ENCODE measurements around the gene EIF4E3.

EIF4E3 gene

DNA sequence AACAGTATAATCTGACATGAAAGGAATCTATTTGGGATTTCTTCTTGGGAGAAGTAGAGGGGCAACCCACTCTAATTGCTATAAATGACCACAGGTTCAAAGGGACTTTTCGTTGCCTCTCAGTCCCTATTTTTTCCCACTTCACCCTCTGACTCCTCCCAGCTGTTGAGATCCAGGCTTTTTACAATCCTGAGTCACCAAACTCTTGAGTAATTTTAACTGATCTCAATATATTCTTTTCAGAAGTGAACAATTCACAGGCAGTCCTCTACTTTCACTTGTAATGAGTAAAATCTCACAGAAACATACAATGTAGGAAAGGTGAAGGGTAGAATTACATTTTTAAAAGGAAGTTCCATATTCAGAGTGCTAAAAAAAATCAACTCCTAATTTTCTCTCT lies 44.6 kb downstream of the EIF4E3 start:
- Histone ChIP-seq H3K36me3 (ENCODE audit: control insufficient read depth, insufficient read depth, low read length) (no peaks in the 10 kb centered on the region), H3K27me3 (replicated peaks; ENCODE audit: control insufficient read depth, insufficient read depth, low read length) (no peaks in the 10 kb centered on the region), H3K4me3 (replicated peaks; ENCODE audit: low read depth, low read length) (no peak overlapping the region)
- DNase-seq (ENCODE audit: extremely low read depth, insufficient read length): no peak
- TF ChIP-seq, protein P1, sequence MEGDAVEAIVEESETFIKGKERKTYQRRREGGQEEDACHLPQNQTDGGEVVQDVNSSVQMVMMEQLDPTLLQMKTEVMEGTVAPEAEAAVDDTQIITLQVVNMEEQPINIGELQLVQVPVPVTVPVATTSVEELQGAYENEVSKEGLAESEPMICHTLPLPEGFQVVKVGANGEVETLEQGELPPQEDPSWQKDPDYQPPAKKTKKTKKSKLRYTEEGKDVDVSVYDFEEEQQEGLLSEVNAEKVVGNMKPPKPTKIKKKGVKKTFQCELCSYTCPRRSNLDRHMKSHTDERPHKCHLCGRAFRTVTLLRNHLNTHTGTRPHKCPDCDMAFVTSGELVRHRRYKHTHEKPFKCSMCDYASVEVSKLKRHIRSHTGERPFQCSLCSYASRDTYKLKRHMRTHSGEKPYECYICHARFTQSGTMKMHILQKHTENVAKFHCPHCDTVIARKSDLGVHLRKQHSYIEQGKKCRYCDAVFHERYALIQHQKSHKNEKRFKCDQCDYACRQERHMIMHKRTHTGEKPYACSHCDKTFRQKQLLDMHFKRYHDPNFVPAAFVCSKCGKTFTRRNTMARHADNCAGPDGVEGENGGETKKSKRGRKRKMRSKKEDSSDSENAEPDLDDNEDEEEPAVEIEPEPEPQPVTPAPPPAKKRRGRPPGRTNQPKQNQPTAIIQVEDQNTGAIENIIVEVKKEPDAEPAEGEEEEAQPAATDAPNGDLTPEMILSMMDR (IDR thresholded peaks at IDR 0.05; ENCODE audit: insufficient read depth, low read length, poor library complexity, severe bottlenecking): no peak

GRCh38 chr3:71676931-71677330 lies 48.3 kb downstream of the EIF4E3 start:
- no peaks in the 10 kb centered on the region for H3K36me3 ChIP-seq (ENCODE audit: control insufficient read depth, insufficient read depth, low read length)
- no peak overlapping the region for H3K4me3 ChIP-seq (replicated peaks; ENCODE audit: low read depth, low read length)
- TF ChIP-seq, protein P1 (IDR thresholded peaks at IDR 0.05; ENCODE audit: insufficient read depth, low read length, poor library complexity, severe bottlenecking): no peak
- no peaks in the 10 kb centered on the region for H3K27me3 ChIP-seq (replicated peaks; ENCODE audit: control insufficient read depth, insufficient read depth, low read length)
- DNase-seq (ENCODE audit: extremely low read depth, insufficient read length): no peak

DNA sequence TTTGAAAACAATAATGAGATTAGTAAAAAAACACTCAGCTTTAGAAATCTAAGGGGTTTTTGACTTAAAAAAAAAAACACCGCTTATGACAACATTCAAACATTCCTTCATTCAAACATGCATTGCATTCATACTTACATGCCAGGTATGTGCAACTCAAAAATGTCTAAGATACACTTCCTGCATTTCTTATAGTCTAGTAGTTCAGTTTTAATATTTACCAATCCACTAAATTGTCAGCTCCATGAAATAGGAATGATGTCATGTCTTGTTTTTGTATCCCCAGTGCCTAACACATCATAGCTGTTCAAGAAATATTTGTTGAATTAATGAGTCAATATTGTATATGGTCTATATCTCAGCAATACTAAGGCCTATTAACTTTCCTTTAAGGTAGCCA lies 51.7 kb downstream of the EIF4E3 start:
- no peak for DNase-seq (ENCODE audit: extremely low read depth, insufficient read length)
- TF ChIP-seq, protein P1 (IDR thresholded peaks at IDR 0.05; ENCODE audit: insufficient read depth, low read length, poor library complexity, severe bottlenecking): no peak
- Histone ChIP-seq H3K4me3 (replicated peaks; ENCODE audit: low read depth, low read length) (no peak overlapping the region), H3K27me3 (replicated peaks; ENCODE audit: control insufficient read depth, insufficient read depth, low read length) (no peaks in the 10 kb centered on the region), H3K36me3 (ENCODE audit: control insufficient read depth, insufficient read depth, low read length) (no peaks in the 10 kb centered on the region)

GRCh38 chr3:71672807-71673206 lies 52.4 kb downstream of the EIF4E3 start:
- no peak overlapping the region for H3K4me3 ChIP-seq (replicated peaks; ENCODE audit: low read depth, low read length)
- H3K27me3 ChIP-seq (replicated peaks; ENCODE audit: control insufficient read depth, insufficient read depth, low read length): no peaks in the 10 kb centered on the region
- TF ChIP-seq, protein P1 (IDR thresholded peaks at IDR 0.05; ENCODE audit: insufficient read depth, low read length, poor library complexity, severe bottlenecking): no peak
- DNase-seq (ENCODE audit: extremely low read depth, insufficient read length): no peak
- H3K36me3 ChIP-seq (ENCODE audit: control insufficient read depth, insufficient read depth, low read length): no peaks in the 10 kb centered on the region

- Histone ChIP-seq H3K4me3 (replicated peaks; ENCODE audit: low read depth, low read length) (no peak overlapping the region), H3K36me3 (ENCODE audit: control insufficient read depth, insufficient read depth, low read length) (no peaks in the 10 kb centered on the region)
- no peak for DNase-seq (ENCODE audit: extremely low read depth, insufficient read length)
Observed at GRCh38 chr3:71672340-71672739, 52.9 kb downstream of the EIF4E3 start.

More at GRCh38 chr3:71672340-71672739, 52.9 kb downstream of the EIF4E3 start:
- TF ChIP-seq, protein P1 (IDR thresholded peaks at IDR 0.05; ENCODE audit: insufficient read depth, low read length, poor library complexity, severe bottlenecking): no peak
- no peaks in the 10 kb centered on the region for H3K27me3 ChIP-seq (replicated peaks; ENCODE audit: control insufficient read depth, insufficient read depth, low read length)

Measured in GM06990 (cell line).